ENCODE measurements around the gene TMCO4.

The TMCO4 gene

GRCh38 chr1:19812875-19813642 lies 13.3 kb upstream of the TMCO4 start:
- Histone ChIP-seq H4K20me1 (ENCODE audit: insufficient read depth, low read length) (no peaks in the 10 kb centered on the region), H2AFZ (ENCODE audit: low read depth, low read length) (no peak overlapping the region), H3K36me3 (replicated peaks; ENCODE audit: low read depth, low read length) (no peaks in the 10 kb centered on the region), H3K4me3 (ENCODE audit: low read length) (no peak overlapping the region), H3K4me1 (ENCODE audit: low read length) (no peaks in the 10 kb centered on the region), H3K9me3 (ENCODE audit: insufficient read depth, low read length) (no peaks in the 10 kb centered on the region), H3K27me3 (ENCODE audit: low read depth, low read length) (peaks cover 5% of the 10 kb centered on the region; the same call in 1 of the 2 replicates), H3K9ac (ENCODE audit: low read length) (no peak overlapping the region), H3K79me2 (ENCODE audit: low read length) (no peaks in the 10 kb centered on the region), H3K27ac (ENCODE audit: low read length) (no peak overlapping the region), H3K4me2 (ENCODE audit: low read length) (no peak overlapping the region)
- TF ChIP-seq, protein P1, sequence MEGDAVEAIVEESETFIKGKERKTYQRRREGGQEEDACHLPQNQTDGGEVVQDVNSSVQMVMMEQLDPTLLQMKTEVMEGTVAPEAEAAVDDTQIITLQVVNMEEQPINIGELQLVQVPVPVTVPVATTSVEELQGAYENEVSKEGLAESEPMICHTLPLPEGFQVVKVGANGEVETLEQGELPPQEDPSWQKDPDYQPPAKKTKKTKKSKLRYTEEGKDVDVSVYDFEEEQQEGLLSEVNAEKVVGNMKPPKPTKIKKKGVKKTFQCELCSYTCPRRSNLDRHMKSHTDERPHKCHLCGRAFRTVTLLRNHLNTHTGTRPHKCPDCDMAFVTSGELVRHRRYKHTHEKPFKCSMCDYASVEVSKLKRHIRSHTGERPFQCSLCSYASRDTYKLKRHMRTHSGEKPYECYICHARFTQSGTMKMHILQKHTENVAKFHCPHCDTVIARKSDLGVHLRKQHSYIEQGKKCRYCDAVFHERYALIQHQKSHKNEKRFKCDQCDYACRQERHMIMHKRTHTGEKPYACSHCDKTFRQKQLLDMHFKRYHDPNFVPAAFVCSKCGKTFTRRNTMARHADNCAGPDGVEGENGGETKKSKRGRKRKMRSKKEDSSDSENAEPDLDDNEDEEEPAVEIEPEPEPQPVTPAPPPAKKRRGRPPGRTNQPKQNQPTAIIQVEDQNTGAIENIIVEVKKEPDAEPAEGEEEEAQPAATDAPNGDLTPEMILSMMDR (IDR thresholded peaks at IDR 0.05; ENCODE audit: low read depth, low read length) = no peak
- no peak for TF ChIP-seq EZH2phosphoT487 (IDR thresholded peaks at IDR 0.05; ENCODE audit: low read depth)

- TF ChIP-seq, protein P1 (IDR thresholded peaks at IDR 0.05; ENCODE audit: low read depth, low read length) = peak; percentile 47
- no peak for TF ChIP-seq EZH2phosphoT487 (IDR thresholded peaks at IDR 0.05; ENCODE audit: low read depth)
- peaks cover 5% of the 10 kb centered on the region; the same call in 1 of the 2 replicates for H3K27me3 ChIP-seq (ENCODE audit: low read depth, low read length)
- no peak overlapping the region for H3K4me2 ChIP-seq (ENCODE audit: low read length)
- no peaks in the 10 kb centered on the region for H4K20me1 ChIP-seq (ENCODE audit: insufficient read depth, low read length)
- no peak overlapping the region for H2AFZ ChIP-seq (ENCODE audit: low read depth, low read length)
- H3K9me3 ChIP-seq (ENCODE audit: insufficient read depth, low read length) = no peaks in the 10 kb centered on the region
- H3K79me2 ChIP-seq (ENCODE audit: low read length) = no peaks in the 10 kb centered on the region
- no peak overlapping the region for H3K27ac ChIP-seq (ENCODE audit: low read length)
- H3K4me1 ChIP-seq (ENCODE audit: low read length) = no peaks in the 10 kb centered on the region
- no peak overlapping the region for H3K9ac ChIP-seq (ENCODE audit: low read length)
- no peak overlapping the region for H3K4me3 ChIP-seq (ENCODE audit: low read length)
- no peaks in the 10 kb centered on the region for H3K36me3 ChIP-seq (replicated peaks; ENCODE audit: low read depth, low read length)
Observed at GRCh38 chr1:19811206-19811851, 11.6 kb upstream of the TMCO4 start.

DNA sequence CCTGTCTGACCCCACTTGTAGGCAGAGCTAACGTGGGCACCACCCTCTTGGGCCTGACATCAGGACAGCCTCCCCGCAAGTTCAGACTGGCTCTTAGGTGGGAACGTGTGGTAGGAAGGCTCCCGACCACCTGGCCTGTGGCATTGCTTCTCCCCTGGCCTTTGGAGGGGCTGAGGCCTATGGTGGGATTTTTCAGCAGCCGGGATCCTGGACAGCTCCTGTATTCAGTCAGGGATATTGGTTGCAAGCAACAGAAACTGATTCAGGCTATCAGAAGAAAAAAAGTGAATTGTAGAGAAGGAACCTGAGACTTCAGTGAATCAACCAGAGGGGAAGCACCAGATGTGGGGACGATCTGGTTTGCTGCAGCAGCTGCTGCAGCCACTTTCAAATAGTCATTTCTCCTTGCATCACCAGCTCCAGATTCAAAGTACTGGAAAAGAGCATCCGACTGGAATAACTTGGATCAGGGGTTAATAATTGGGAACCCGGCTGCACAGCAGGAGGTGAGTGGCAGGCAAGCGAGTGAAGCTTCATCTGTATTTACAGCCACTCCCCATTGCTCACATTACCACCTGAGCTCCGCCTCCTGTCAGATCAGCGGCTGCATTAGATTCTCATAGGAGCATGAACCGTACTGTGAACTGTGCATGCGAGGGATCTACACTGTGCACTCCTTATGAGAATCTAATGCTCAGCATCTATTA lies 9.5 kb upstream of the TMCO4 start:
- Histone ChIP-seq H2AFZ (ENCODE audit: low read depth, low read length) (no peak overlapping the region), H4K20me1 (ENCODE audit: insufficient read depth, low read length) (no peaks in the 10 kb centered on the region), H3K27me3 (ENCODE audit: low read depth, low read length) (peaks cover 5% of the 10 kb centered on the region; the same call in 1 of the 2 replicates), H3K79me2 (ENCODE audit: low read length) (no peaks in the 10 kb centered on the region), H3K4me3 (ENCODE audit: low read length) (no peak overlapping the region), H3K9ac (ENCODE audit: low read length) (no peak overlapping the region), H3K27ac (ENCODE audit: low read length) (no peak overlapping the region), H3K36me3 (replicated peaks; ENCODE audit: low read depth, low read length) (no peaks in the 10 kb centered on the region), H3K9me3 (ENCODE audit: insufficient read depth, low read length) (no peaks in the 10 kb centered on the region), H3K4me2 (ENCODE audit: low read length) (no peak overlapping the region), H3K4me1 (ENCODE audit: low read length) (no peaks in the 10 kb centered on the region)
- TF ChIP-seq EZH2phosphoT487 (IDR thresholded peaks at IDR 0.05; ENCODE audit: low read depth) = no peak
- TF ChIP-seq, protein P1 (IDR thresholded peaks at IDR 0.05; ENCODE audit: low read depth, low read length) = no peak

DNA sequence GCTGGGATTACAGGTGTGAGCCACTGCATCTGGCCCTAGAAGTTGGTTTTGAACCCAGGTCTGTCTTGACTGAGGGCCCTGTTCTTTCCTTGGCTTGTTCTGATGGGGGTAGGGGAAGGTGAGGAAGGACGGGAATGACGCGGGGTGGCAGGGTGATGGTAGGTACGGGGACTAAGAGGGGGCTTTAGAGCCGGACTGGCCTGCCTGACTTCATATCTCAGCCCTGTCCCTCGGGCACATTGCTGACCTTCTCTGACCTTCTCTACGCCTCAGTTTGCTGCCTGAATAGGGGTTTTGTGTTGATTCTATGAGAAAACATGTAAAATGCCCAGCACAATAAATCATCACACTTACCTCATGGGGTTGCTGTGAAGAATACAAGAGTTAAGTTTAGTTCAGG lies 8.6 kb upstream of the TMCO4 start:
- no peaks in the 10 kb centered on the region for H3K4me1 ChIP-seq (ENCODE audit: low read length)
- H3K4me2 ChIP-seq (ENCODE audit: low read length) = no peak overlapping the region
- no peaks in the 10 kb centered on the region for H3K9me3 ChIP-seq (ENCODE audit: insufficient read depth, low read length)
- no peaks in the 10 kb centered on the region for H3K79me2 ChIP-seq (ENCODE audit: low read length)
- no peak overlapping the region for H3K9ac ChIP-seq (ENCODE audit: low read length)
- TF ChIP-seq, protein P1 (IDR thresholded peaks at IDR 0.05; ENCODE audit: low read depth, low read length) = no peak
- TF ChIP-seq EZH2phosphoT487 (IDR thresholded peaks at IDR 0.05; ENCODE audit: low read depth) = no peak
- H2AFZ ChIP-seq (ENCODE audit: low read depth, low read length) = no peak overlapping the region
- peaks cover 5% of the 10 kb centered on the region; the same call in 1 of the 2 replicates for H3K27me3 ChIP-seq (ENCODE audit: low read depth, low read length)
- no peaks in the 10 kb centered on the region for H3K36me3 ChIP-seq (replicated peaks; ENCODE audit: low read depth, low read length)
- H4K20me1 ChIP-seq (ENCODE audit: insufficient read depth, low read length) = no peaks in the 10 kb centered on the region
- H3K4me3 ChIP-seq (ENCODE audit: low read length) = no peak overlapping the region
- no peak overlapping the region for H3K27ac ChIP-seq (ENCODE audit: low read length)
